SK-N-SH (cell line): ENCODE measurements around the gene TK2. TPM values are rescaled to one million over a fixed set of nuclear protein-coding genes. Genes with fewer than 3 reads are reported as not detected.
"Not testable (repeated sequence)": the region's sequence is repeated elsewhere in the genome, so short reads cannot be mapped to it uniquely, and the experiment has no call there.

Experiments used
- CTCF ChIA-PET: fragments of 300-600, 350-600 bp; formaldehyde crosslinking; extraction: SDS; loops from one replicate; lab custom pipeline; 2021; lab: Yijun Ruan, JAX
- POLR2A ChIA-PET: fragments of 350-600 bp; sonication (Branson Sonifier 250); formaldehyde crosslinking; extraction: SDS; loops from one replicate; lab custom pipeline; 2020; ENCODE audit warnings: antibody characterized with exemption, inconsistent platforms; lab: Yijun Ruan, JAX
- DNase-seq: peaks from one replicate; pipeline ENCODE4 v3.0.0; 2012
- H2AFZ ChIP-seq: fragments of 200-600 bp; sonication (generic); 2 replicates; pipeline ENCODE4 v1.8.1; 2016; ENCODE audit warnings: antibody characterized with exemption, mild to moderate bottlenecking, low read depth
- H3F3A ChIP-seq: fragments of 200-600 bp; sonication (generic); replicated peaks from 2 replicates; pipeline ENCODE3; 2016; ENCODE audit warnings: antibody characterized with exemption, mild to moderate bottlenecking; ENCODE audit not compliant: insufficient read depth
- H3K27ac ChIP-seq, 2 experiments: fragments of 200-500 bp in 1 of 2; fragments of 200-600 bp in 1 of 2; sonication (Bioruptor generic) in 1 of 2; sonication (generic), shearing (Covaris generic) in 1 of 2; 2 replicates each; pipeline versions ENCODE4 v1.5.1 to v1.6.1; 2014 to 2016; ENCODE audit warnings: low read depth in 2 of 2, inconsistent platforms in 1 of 2, low read length in 1 of 2, mild to moderate bottlenecking in 1 of 2, mixed read lengths in 1 of 2
- H3K27me3 ChIP-seq: fragments of 200-600 bp; sonication (generic), shearing (Covaris generic); 2 replicates; pipeline ENCODE4 v1.6.1; 2016; ENCODE audit warnings: mixed run types; ENCODE audit not compliant: insufficient read depth
- H3K36me3 ChIP-seq, 2 experiments: fragments of 200-500 bp in 1 of 2; fragments of 200-600 bp in 1 of 2; sonication (Bioruptor generic) in 1 of 2; sonication (generic) in 1 of 2; replicated peaks in 1 of 2; 2 replicates each; pipeline versions ENCODE3 to v1.5.1; 2014 to 2016; ENCODE audit warnings: low read length in 1 of 2, mild to moderate bottlenecking in 1 of 2; ENCODE audit not compliant: insufficient read depth in 2 of 2, control insufficient read depth in 1 of 2
- H3K4me1 ChIP-seq, 2 experiments: fragments of 200-500 bp in 1 of 2; fragments of 200-600 bp in 1 of 2; sonication (Bioruptor generic) in 1 of 2; sonication (generic), shearing (Covaris generic) in 1 of 2; 2 replicates each; pipeline versions ENCODE4 v1.5.1 to v1.6.1; 2014 to 2016; ENCODE audit warnings: low read depth in 1 of 2, low read length in 1 of 2, mixed run types in 1 of 2; ENCODE audit not compliant: insufficient read depth in 2 of 2, control insufficient read depth in 1 of 2
- H3K4me2 ChIP-seq: fragments of 200-600 bp; sonication (generic), shearing (Covaris generic); 2 replicates; pipeline ENCODE4 v1.6.1; 2017; ENCODE audit warnings: mixed run types
- H3K4me3 ChIP-seq, 2 experiments: fragments of 200-500 bp in 1 of 2; fragments of 200-600 bp in 1 of 2; sonication (Bioruptor generic) in 1 of 2; sonication (generic), shearing (Covaris generic) in 1 of 2; 2 replicates each; pipeline versions ENCODE4 v1.5.1 to v1.8.1; 2014 to 2016; ENCODE audit warnings: low read depth in 2 of 2, inconsistent platforms in 1 of 2, low read length in 1 of 2, mild to moderate bottlenecking in 1 of 2, mixed read lengths in 1 of 2, moderate library complexity in 1 of 2
- H3K79me2 ChIP-seq: fragments of 200-600 bp; sonication (generic); 2 replicates; pipeline ENCODE4 v1.8.1; 2017; ENCODE audit warnings: mild to moderate bottlenecking; ENCODE audit not compliant: insufficient read depth
- H3K9ac ChIP-seq: fragments of 200-600 bp; sonication (generic); 2 replicates; pipeline ENCODE4 v1.6.1; 2017; ENCODE audit warnings: mixed run types
- H3K9me2 ChIP-seq: fragments of 200-600 bp; sonication (generic); 2 replicates; pipeline ENCODE4 v1.6.1; 2017; ENCODE audit warnings: mixed run types
- H3K9me3 ChIP-seq: fragments of 200-600 bp; sonication (generic); 2 replicates; pipeline ENCODE4 v1.6.1; 2017; ENCODE audit warnings: mixed run types, mild to moderate bottlenecking, moderate library complexity
- H4K20me1 ChIP-seq: fragments of 200-600 bp; sonication (generic); 2 replicates; pipeline ENCODE4 v1.6.1; 2017; ENCODE audit warnings: mild to moderate bottlenecking, mixed run types; ENCODE audit not compliant: insufficient read depth
- EP300 ChIP-seq, 2 experiments: IDR thresholded peaks; 2 replicates each; pipeline versions ENCODE4 v1.4.0 to v1.6.1; 2012; ENCODE audit warnings: borderline replicate concordance in 1 of 2, low read depth in 1 of 2, low read length in 1 of 2
- FOXJ3 ChIP-seq: sonication (generic); formaldehyde crosslinking; IDR thresholded peaks from 2 replicates; pipeline ENCODE4 v1.5.1; 2020; ENCODE audit warnings: mild to moderate bottlenecking, missing genetic modification reagents
- NRF1 ChIP-seq: IDR thresholded peaks from 2 replicates; pipeline ENCODE4 v1.6.1; 2012; ENCODE audit warnings: low read depth, mild to moderate bottlenecking, low read length
- PBX3 ChIP-seq: IDR thresholded peaks from 2 replicates; pipeline ENCODE4; 2012
- RAD21 ChIP-seq: IDR thresholded peaks from 2 replicates; pipeline ENCODE4 v1.6.1; 2012; ENCODE audit warnings: mild to moderate bottlenecking, low read length
- REST ChIP-seq: IDR thresholded peaks from 2 replicates; pipeline ENCODE4 v1.6.1; 2012; ENCODE audit warnings: mild to moderate bottlenecking, low read depth, low read length, moderate library complexity
- SIN3A ChIP-seq: IDR thresholded peaks from 2 replicates; pipeline ENCODE4 v1.6.1; 2012; ENCODE audit warnings: low read depth, mild to moderate bottlenecking, low read length, moderate library complexity, borderline replicate concordance
- TAF1 ChIP-seq: IDR thresholded peaks from 2 replicates; pipeline ENCODE4 v1.6.1; 2012; ENCODE audit warnings: low read depth, mild to moderate bottlenecking, low read length, moderate library complexity, borderline replicate concordance
- USF2 ChIP-seq: fragments of 150-350 bp; IDR thresholded peaks from 2 replicates; pipeline ENCODE4 v1.6.1; 2017; ENCODE audit warnings: antibody characterized with exemption, low read length, low read depth, borderline replicate concordance
- YY1 ChIP-seq: IDR thresholded peaks from 2 replicates; pipeline ENCODE4 v1.4.0; 2012; ENCODE audit warnings: low read depth, mild to moderate bottlenecking
- WGBS: methylation state at CpG from one replicate; pipeline ENCODE4 v1.1.6; 2017; ENCODE audit warnings: low lambda C conversion rate; 5-methylcytosine and 5-hydroxymethylcytosine counted together
- polyA plus RNA-seq, 3 experiments: library from polyadenylated mRNA; depleted of rRNA; stranded (reverse); fragments of >200 nt; gene quantifications; 2 replicates each; pipeline ENCODE4 v1.2.3, GENCODE V29; 2012

The TK2 gene
- polyA plus RNA-seq, 1 of the 3 experiments (the other 2 are of a cell fraction): 25.2 TPM

- DNase-seq, H4K20me1 ChIP-seq, H2AFZ ChIP-seq, H3K79me2 ChIP-seq, H3K9ac ChIP-seq, H3K9me2 ChIP-seq, H3F3A ChIP-seq, H3K36me3 ChIP-seq, H3K27ac ChIP-seq, H3K4me2 ChIP-seq, H3K4me1 ChIP-seq, H3K27me3 ChIP-seq, H3K9me3 ChIP-seq, H3K4me3 ChIP-seq: not testable (repeated sequence)
- WGBS: 81% methylated on average over 2 of the region's 4 CpGs
- POLR2A ChIA-PET: interaction anchor here (0.9 kb wide), 1 partner anchor 15 kb away, joined by 4 read pairs; no protein-coding TSS in a partner anchor
- CTCF ChIA-PET: interaction anchor here (1.1 kb wide), 1 partner anchor 159 kb away, joined by 5 read pairs; no protein-coding TSS in a partner anchor
Observed at GRCh38 chr16:66501563-66501962, 48.4 kb downstream of the TK2 start.

GRCh38 chr16:66497921-66498320 is 52.0 kb downstream of the TK2 start:
- H3K27me3 ChIP-seq, H3K4me1 ChIP-seq, H3K79me2 ChIP-seq, H3K27ac ChIP-seq, H3K4me2 ChIP-seq, H2AFZ ChIP-seq, H3F3A ChIP-seq, H3K9me3 ChIP-seq, H3K4me3 ChIP-seq, H3K9ac ChIP-seq, H3K36me3 ChIP-seq, H3K9me2 ChIP-seq, DNase-seq, POLR2A ChIA-PET, CTCF ChIA-PET, H4K20me1 ChIP-seq: not testable (repeated sequence)
- WGBS: 33% methylated on average over 2 of the region's 2 CpGs

GRCh38 chr16:66496226-66496625 is 53.7 kb downstream of the TK2 start:
- DNase-seq, H3K4me2 ChIP-seq, H3K79me2 ChIP-seq, H3K27ac ChIP-seq, CTCF ChIA-PET, H3K27me3 ChIP-seq, POLR2A ChIA-PET, H3K9me2 ChIP-seq, H3K9me3 ChIP-seq, H3K9ac ChIP-seq, H3F3A ChIP-seq, H3K4me1 ChIP-seq, H3K4me3 ChIP-seq, H2AFZ ChIP-seq, H3K36me3 ChIP-seq, H4K20me1 ChIP-seq: not testable (repeated sequence)
- WGBS: 85% methylated on average over 10 of the region's 10 CpGs

- Histone ChIP-seq H3F3A (no peaks in the 10 kb centered on the region), H3K27ac (no peak overlapping the region), H3K36me3 (no peaks in the 10 kb centered on the region), H3K27me3 (no peaks in the 10 kb centered on the region), H3K4me1 (no peaks in the 10 kb centered on the region), H3K4me2 (no peak overlapping the region), H3K9ac (no peak overlapping the region), H3K9me2 (no peaks in the 10 kb centered on the region), H3K4me3 (no peak overlapping the region), H4K20me1 (no peaks in the 10 kb centered on the region), H2AFZ (no peak overlapping the region), H3K9me3 (no peaks in the 10 kb centered on the region), H3K79me2 (no peaks in the 10 kb centered on the region)
- TF ChIP-seq RAD21 (no peak), TAF1 (no peak), PBX3 (no peak), FOXJ3 (CRISPR knock-in tag) (no peak), YY1 (no peak), NRF1 (no peak), REST (no peak), USF2 (no peak), EP300 (IDR thresholded peaks at IDR 0.05; ENCODE audit: borderline replicate concordance in 1 of 2, low read depth in 1 of 2, low read length in 1 of 2) (no peak), SIN3A (no peak)
- ChIA-PET POLR2A (no interaction called here), CTCF (no interaction called here)
- WGBS: 65% methylated on average over 2 of the region's 2 CpGs
- DNase-seq: no peak
Observed at GRCh38 chr16:66495440-66495839, 54.5 kb downstream of the TK2 start.
